ENCODE measurements around the gene MRM2.

MRM2 gene

DNA sequence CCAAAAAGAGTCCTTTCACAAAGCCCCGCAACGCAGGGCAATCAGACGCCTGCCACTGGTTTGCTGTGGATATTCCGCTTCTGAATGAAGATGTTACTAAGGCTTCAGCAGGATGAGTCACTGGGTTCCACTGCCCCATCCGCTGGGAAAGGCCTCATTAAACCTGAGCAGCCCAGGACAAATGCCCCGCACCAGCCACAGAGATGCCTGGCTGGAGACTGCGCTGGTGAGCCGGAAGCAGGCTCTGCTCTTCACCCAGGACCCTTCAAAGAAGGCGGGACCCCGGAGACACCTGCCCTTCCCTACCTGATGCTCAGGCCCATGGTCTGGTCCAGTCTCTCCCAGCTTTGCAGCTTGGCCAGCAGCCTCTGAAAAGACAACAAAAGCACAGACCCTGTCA is 29.1 kb downstream of the MRM2 start:
- H3K4me3 ChIP-seq (ENCODE audit: low read length) = no peak overlapping the region
- no peak for DNase-seq (ENCODE audit: low read depth, low spot score)

DNA sequence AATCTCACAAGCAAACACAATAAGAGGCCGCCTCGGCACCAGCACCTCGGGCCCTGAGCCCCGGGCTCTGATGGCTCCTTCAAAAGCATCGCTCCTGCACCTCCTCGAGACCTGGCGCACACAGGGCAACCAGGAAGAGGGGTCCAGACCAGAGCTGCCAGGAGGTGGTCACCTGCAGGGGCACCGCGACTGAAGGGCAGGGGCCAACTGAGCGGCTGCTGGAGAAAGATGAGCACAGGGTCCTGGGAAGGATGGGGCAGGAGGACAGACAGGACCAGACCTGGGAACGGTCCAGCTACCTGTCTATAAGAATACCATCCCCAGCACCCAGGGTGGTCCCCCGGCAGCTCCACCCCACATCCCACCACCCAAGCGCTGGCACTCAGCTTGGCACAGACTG is 30.1 kb downstream of the MRM2 start:
- no peak overlapping the region for H3K4me3 ChIP-seq (ENCODE audit: low read length)
- DNase-seq (ENCODE audit: low read depth, low spot score) = no peak

DNA sequence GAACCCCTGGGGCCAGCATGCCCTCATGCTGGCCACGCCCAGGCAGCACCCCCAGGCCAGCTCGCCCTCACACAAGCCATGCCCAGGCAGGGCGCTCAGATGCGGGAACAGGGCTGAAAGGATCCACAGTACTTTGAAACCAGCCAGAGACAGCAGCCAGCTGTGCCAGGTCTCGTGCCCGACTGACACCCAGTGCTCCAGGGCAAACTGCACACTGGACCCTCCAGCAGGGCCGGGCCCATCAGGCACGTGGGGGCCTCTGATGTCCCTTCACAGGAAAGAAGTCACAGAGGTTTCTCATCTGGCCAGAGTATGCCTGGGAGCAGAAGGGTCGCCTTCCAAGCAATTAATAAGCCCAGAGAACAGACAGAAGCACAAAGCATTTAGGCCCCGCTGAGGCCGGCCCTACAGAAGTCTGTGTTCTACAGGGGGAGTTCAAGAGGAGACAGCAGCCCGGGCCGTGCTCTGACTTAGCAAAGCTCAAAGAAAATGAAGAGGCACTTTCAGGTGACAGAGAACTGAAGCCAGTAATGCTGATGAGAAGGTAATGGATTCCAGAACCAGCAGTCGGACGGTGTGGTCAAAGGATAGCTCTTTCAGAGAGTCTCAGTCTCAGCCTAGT is 30.6 kb downstream of the MRM2 start:
- no peak overlapping the region for H3K4me3 ChIP-seq (ENCODE audit: low read length)
- DNase-seq (ENCODE audit: low read depth, low spot score) = no peak

DNA sequence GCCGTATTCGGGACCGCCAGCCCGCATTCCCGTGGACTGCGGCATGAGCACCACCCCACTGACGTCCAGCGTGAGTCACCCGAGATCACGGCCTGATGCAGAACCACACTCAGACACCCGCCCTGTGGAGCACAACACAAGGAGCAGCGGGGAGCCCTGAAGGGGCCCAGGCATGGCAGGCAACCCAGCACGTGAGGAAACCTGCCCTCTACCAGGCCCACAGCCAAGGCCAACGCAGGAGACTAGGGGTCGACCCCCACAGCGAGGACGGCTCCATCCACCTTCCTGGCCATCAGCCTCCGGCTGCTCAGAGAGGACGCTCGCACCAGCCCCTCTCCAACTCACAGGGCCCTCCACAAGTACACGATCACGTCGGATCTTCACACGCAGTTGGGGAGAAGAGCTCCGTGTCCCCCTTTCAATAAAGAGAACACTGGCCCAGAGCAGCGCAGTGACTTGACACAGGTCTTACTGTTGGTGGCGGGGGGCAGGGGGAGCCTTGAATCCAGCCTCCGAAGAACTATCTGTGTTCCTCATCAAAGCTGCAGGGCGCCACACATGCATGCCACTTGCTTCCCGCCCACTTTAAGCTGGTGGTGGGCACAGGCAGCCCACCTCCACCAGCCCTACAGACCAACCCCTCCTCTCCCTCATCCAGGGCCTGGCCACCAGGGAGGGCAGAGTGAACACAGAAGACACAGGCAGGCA is 31.3 kb downstream of the MRM2 start:
- no peak for DNase-seq (ENCODE audit: low read depth, low spot score)
- H3K4me3 ChIP-seq (ENCODE audit: low read length) = no peak overlapping the region

DNA sequence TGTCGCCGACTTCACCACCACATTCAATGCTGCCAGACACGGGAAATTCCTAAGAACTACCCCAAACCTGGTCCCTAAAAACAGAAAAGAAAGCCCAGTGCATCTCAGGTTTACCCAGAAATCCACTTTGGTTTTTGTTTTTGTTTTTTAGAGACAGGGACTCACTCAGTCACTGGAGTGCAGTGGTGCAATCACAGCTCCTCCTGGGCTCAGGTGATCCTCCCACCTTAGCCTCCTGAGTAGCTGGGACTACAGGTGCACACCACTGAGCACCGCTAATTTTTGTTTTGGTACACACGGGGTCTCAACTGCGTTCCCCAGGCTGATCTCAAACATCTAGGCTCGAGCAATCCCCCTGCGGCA is 32.1 kb downstream of the MRM2 start:
- DNase-seq (ENCODE audit: low read depth, low spot score) = no peak
- H3K4me3 ChIP-seq (ENCODE audit: low read length) = no peak overlapping the region

DNA sequence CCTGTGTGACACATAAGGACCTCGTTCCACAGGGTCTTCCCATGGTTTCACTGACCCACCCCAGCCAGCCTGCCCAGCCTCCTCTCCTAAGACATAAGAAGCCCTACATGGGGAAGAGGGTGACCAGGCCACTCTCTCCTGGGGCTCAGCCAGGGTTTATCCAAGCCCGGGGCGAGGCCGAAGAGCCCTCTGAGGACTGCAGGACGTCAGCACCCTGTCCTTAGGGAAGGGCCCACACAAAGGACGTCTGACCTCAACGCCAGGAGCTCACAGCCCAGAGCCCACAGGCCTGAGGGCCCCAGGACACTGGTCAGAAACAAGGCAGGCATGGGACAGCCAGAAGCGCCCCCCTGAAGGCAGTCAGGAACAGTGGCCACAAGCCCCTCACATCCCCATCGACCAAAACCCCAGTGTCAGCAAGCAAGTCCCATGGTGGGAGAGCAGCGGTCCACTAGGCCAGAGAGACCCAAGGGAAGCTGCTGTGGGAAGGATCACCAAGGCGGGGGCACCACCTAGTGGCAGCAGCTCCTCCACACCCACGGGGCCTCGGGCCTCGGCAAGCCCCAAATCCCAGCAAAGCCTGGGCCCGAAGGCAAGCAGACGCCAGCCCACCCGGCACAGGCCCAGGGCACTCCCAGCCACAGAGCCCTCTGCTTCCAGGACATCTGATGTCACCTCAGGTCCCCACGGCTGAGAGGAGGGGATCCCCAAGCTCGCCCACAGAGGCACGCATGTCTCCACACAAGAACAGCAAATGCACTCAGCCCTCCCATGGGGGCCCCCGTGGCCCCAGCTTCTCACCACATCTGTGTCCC is 32.7 kb downstream of the MRM2 start:
- DNase-seq (ENCODE audit: low read depth, low spot score) = no peak
- no peak overlapping the region for H3K4me3 ChIP-seq (ENCODE audit: low read length)

DNA sequence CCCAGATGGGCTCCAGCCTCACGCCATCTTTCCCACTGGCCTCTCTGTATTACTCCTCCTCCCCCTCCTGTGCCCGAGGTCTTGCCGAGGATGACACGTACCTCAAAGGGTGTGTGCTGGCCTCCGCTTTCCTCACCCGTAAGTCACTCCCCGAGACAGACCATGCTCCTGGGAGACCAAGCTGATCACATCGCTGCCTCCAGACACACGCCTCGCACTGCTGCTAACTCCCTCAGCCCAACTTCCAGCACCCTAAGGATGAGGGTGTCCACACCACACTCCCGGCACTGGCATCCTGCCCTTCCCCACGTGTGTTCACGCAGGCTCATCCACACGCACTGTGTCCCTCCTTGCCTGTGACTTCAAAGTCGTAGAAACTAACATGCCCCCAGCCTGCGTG is 33.3 kb downstream of the MRM2 start:
- DNase-seq (ENCODE audit: low read depth, low spot score) = no peak
- no peak overlapping the region for H3K4me3 ChIP-seq (ENCODE audit: low read length)

DNA sequence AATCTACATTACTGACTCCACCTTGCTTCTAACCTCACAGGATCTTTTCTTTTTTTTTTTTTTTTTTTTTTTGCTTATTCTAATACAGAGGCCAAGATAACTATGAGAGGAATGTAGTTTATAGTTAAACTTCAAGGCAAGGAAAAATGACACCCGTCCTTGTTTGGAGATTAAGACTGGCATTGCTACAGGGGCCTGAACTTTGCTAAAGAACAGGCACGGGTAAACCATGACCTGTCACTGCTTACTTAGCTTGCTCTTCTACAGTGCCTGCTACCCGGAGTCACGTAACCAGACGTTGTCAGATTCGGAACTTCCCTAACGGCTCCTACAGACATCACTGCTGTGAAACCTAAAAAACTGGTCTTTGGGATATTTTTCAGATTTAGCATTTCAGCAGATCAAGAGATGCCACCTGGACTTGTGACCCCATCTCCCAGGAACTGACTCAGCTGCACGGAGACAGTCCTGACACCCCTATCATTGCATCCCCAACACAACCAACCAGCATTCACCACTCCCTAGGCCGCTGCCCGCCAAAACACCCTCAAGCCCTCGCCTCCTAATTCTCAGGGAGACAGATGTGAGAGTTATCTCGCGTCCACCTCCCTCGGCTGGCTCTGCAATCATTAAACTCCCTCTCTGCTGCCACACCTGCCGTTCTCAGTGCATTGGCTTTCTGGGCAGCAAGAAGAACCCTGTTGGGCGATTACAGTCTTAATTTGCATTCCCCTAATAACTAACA is 36.8 kb downstream of the MRM2 start:
- H3K4me3 ChIP-seq (ENCODE audit: low read length) = no peak overlapping the region
- no peak for DNase-seq (ENCODE audit: low read depth, low spot score)

DNA sequence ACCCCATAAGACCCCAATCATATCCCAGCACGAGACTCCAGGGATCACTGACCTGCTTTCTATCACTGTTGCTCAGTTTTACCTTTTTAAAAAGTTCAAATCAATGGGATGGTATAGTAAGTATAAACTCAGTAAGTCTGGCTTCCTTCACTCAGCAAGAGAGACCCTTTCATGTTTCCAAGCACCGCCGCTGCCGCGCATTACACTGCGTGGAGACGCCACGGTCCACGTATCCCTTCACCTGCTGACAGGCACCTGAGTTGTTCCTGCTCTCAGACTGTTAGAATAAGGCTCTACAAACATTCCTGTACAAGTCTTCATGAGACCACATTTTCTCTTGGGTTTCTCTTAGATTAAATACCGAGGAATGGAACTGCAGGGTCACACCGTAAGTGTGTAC is 37.6 kb downstream of the MRM2 start:
- DNase-seq (ENCODE audit: low read depth, low spot score) = no peak
- H3K4me3 ChIP-seq (ENCODE audit: low read length) = no peak overlapping the region

DNA sequence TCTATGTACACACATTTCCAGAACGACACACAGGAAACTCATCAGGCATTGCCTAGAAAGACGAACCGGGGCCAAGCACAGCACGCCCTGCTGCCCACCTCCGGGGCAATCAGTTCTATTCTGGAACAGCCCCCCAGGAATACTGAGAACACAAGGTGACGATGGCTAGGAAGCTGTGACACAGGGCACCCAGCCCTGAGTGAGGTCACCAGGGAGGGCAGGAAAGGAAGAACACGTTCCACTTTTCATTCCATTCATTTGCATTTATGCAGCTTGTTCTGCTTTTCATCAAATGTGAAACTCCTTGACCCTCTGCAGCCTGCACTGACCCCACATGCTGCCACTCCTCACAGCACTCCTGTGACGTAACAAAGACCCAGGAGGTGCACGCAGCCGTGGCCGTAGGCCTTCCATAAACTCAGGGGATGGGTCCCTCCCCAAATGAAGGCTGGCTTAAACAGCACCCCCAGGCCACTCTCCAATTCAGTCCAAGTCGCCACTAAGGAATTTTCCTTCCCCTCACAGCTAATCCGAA is 38.2 kb downstream of the MRM2 start:
- no peak overlapping the region for H3K4me3 ChIP-seq (ENCODE audit: low read length)
- DNase-seq (ENCODE audit: low read depth, low spot score) = no peak

DNA sequence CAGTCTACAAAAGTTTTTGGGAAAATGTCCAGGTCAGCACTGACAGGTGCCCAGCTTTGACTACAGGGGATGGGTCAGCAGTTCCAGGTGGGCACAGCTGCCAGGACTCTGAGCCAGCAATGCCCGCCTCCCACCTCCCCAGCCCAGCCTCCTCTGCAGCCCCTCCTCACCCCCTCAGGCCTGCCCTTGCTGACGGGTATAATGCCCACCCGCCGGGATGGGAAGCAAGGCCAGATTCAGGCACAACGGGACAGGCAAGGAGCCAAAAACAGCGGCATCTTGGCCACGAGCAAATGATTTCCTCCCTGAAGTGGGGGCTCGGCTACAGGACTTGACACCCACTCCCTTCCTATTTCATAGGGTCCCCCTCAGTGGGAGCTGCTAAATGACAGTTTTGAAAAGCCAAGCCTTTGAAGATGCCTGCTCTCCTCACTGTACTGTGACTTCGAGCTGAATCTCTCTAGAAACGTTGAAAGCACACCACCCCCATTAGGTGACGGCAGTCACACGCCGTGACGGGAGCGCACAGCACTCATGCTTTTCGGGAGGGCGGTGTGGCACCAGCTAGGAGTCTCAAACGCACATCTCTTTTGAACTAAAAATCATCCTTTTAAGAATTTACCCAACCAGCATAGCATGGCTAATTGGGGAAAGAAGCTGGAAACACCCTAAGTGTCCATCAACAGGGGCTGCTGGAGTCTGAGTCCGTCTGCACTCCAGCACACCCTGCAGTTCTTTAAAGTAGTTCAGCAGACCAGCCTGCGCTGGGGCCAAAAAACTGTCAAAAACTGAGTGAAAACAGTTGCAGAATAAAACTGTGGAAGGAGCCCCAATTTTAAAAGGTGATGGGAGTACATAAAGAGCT is 38.9 kb downstream of the MRM2 start:
- no peak overlapping the region for H3K4me3 ChIP-seq (ENCODE audit: low read length)
- no peak for DNase-seq (ENCODE audit: low read depth, low spot score)

DNA sequence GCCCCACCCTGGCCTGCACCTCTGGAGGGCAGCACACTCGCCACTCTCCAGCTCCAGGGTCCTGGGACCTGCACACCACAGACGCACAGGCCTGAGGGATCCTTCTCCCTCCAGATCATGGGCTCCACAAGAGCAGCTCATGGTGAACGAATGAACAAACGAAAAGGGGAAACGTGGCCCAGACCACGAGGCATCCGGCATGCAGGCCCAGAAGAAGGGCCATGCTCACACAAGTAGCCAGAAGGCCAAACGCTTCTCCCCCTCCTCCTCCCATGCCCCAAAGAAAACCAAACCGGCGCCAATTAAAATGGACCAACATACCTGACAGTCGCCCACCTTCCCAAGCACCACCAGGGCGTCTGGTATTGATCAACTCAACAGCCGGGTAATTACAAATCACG is 39.6 kb downstream of the MRM2 start:
- no peak for DNase-seq (ENCODE audit: low read depth, low spot score)
- no peak overlapping the region for H3K4me3 ChIP-seq (ENCODE audit: low read length)

DNA sequence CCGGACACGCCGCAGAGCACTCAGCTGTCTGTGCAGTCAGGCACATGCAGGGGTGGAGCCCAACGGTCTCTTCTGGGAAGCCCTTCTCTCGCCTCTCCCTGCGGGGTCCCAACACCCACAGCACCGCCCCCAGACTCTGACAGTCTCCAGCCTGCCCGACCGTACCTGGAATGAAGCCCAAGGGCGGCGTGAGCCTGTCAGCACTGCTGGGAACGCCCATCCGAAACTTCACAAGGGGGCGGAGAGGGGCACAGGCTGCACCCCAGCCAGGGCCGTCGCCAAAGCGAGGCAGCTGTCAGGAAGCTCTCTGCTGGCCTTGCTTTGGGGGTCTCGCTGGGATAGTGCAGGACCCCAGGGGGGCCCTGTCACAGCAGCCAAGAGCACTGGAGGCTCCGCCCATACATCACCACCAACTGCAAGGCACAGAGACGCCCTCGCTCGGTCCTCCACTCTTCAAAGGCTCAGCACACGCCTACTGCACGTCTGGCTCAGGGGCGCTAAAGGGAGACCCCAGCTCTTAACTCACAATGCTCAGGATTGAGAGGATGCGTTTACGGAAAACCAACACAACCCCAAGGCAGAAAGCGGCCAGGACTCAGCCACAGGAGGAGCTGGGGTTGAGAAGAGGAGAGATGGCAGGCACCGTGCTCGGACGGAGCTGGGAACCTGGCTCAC is 40.2 kb downstream of the MRM2 start:
- no peak for DNase-seq (ENCODE audit: low read depth, low spot score)
- no peak overlapping the region for H3K4me3 ChIP-seq (ENCODE audit: low read length)

DNA sequence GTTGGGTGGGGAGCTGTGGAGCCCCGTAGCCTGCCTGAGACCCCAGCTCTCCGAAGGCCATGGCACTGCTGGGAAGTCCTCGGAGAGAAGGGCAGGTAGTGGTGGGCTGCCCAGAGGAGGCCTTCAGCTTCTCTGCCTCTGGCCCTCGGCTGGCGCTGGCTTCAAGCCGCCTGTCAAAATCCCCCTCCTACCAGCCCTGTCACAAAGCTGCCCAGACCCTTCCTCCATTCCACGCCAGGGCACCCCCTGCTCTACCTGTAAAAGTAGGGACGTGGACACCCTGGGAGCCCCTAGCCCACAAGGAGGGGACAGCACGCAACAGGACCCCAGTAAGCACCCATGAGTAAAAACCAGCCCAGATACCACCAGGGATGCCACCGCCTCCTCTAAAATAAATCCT is 40.9 kb downstream of the MRM2 start:
- DNase-seq (ENCODE audit: low read depth, low spot score) = no peak
- H3K4me3 ChIP-seq (ENCODE audit: low read length) = no peak overlapping the region

DNA sequence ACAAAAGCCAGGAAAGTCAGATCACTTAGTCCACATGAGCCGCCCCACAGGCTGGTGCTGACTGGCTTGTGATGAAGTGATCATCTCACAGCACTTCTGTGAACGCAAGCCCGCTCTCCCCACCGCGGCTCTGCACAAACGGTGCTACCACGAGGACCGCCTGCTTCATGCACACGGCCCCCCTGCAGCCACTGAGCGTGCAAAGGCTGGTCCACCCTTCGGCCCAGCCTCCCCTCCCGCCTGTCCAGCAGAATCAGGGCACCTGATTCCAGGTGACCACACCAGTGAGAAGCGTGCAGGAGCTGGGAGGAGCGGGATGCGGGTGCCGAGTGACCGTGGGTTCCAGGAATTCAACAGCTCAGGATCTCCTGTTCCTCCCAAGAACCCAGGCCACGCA is 41.4 kb downstream of the MRM2 start:
- DNase-seq (ENCODE audit: low read depth, low spot score) = no peak
- H3K4me3 ChIP-seq (ENCODE audit: low read length) = no peak overlapping the region

DNA sequence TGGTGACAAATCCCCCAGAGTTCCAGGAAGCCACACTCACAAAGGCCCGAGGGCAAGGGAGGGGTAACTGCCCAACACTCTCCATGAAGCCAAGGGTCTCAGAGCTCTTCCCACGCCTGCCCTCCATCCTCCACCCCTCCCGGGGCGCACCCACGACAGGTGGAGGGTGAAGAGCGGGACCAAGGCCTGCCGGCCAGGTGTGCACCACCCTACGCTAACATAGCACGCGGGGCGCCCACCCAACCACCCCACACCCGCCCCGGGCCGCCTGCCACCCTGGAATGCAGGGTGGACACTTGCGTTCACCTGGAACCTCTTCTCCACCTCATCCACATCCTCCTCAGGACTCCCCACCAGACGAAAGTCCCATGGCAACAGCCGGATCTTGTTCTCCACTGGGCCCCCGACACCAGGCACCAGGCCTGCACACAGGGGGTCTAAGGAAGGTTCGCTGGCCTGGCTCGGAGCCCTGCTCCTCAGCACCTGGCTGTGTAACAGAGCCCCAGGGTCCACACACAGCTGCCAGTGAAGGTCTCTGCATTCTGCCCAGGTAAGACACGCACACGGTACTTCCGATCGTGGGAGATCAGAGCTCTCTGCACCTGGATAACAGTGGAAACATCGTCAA is 41.9 kb downstream of the MRM2 start:
- H3K4me3 ChIP-seq (ENCODE audit: low read length) = no peak overlapping the region
- no peak for DNase-seq (ENCODE audit: low read depth, low spot score)

DNA sequence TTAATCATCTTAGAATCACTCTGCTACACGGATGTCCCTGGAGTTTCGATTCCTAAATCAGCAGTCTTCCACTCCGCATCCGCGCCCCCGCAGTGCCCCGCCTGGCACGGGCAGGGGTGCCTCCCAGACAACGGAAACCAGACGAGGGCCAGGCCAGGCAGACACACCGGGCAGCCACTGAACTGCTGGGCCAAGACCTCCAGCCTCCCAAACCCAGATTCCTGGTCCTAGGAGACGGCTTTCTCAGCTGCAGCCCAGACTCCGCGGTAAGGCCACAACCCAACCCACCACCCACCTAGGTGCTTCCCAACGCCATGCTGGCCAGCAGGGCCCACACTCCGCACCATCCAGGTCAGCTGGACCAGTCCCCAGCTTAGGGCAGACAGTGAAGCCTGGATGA is 42.5 kb downstream of the MRM2 start:
- DNase-seq (ENCODE audit: low read depth, low spot score) = no peak
- H3K4me3 ChIP-seq (ENCODE audit: low read length) = no peak overlapping the region

DNA sequence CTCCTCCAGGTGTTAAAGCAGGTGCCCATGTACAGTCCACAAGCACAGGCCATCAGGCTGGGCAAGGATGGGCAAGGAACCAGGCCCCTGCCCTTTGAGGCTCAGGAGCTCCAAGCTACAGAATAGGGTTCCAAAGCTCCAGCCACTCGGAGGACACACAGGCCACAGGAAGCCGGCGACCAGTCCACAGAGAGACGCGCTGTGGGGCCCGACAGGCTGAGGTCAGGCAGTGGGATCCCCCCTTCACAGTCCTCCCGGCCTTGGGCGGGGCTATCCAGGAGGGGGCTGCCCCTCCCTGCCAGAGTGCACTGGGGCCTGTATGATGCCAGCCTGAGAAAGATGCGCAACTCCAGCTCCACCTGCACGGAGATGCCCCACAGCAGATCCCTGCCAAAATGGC is 43.2 kb downstream of the MRM2 start:
- no peak for DNase-seq (ENCODE audit: low read depth, low spot score)
- no peak overlapping the region for H3K4me3 ChIP-seq (ENCODE audit: low read length)

Measured in Jurkat, Clone E6-1 (cell line).